NCI-H187 treated with DMSO at 0.1 percent for 48 hours (cell line): ENCODE measurements around the gene IRS4.
A peak's percentile ranks its signal among the peaks of the same experiment; 100 is the strongest.

ENCODE experiments used
- DNase-seq: peaks from one replicate; lab custom pipeline; 2025; lab: John Stamatoyannopoulos, UW

The IRS4 gene

GRCh38 chrX:108736509-108737479 is at the start of gene IRS4:
TSS of gene IRS4 (minus strand) at chrX:108736563.
- peak; percentile 92 for DNase-seq

GRCh38 chrX:108772549-108772948 is 36.2 kb upstream of the IRS4 start:
- no peak for DNase-seq

GRCh38 chrX:108763559-108763958 is 27.2 kb upstream of the IRS4 start:
- no peak for DNase-seq

- no peak for DNase-seq
These were observed 4.0 kb upstream of the IRS4 start for GRCh38 chrX:108740299-108740774.

- no peak for DNase-seq
These were observed 1.4 kb upstream of the IRS4 start for GRCh38 chrX:108737754-108738153.

GRCh38 chrX:108735679-108736508 is 469 bp downstream of the IRS4 start:
- peak; percentile 90 for DNase-seq

- DNase-seq, result no peak
These were observed 1.2 kb downstream of the IRS4 start for GRCh38 chrX:108735091-108735678.

- no peak for DNase-seq
These were observed 1.9 kb downstream of the IRS4 start for GRCh38 chrX:108734426-108734825.

- no peak for DNase-seq
These were observed 3.6 kb downstream of the IRS4 start for GRCh38 chrX:108732630-108733321.

GRCh38 chrX:108731153-108731552 is 5.2 kb downstream of the IRS4 start:
- no peak for DNase-seq

- DNase-seq, result no peak
These were observed 9.6 kb downstream of the IRS4 start for GRCh38 chrX:108726748-108727147.

- no peak for DNase-seq
These were observed 13.8 kb downstream of the IRS4 start for GRCh38 chrX:108722561-108722960.

- DNase-seq, result no peak
These were observed 23.5 kb downstream of the IRS4 start for GRCh38 chrX:108712886-108713285.

GRCh38 chrX:108704839-108705238 is 31.5 kb downstream of the IRS4 start:
- DNase-seq, result no peak

GRCh38 chrX:108702530-108702929 is 33.8 kb downstream of the IRS4 start:
- no peak for DNase-seq

GRCh38 chrX:108701633-108702032 is 34.7 kb downstream of the IRS4 start:
- DNase-seq, result no peak

- peak; percentile 27 for DNase-seq
These were observed 37.0 kb downstream of the IRS4 start for GRCh38 chrX:108699368-108699767.

- no peak for DNase-seq
These were observed 39.7 kb downstream of the IRS4 start for GRCh38 chrX:108696690-108697089.
